GM23338 (cell line): ENCODE measurements around the gene TRA2B. TPM values are rescaled to one million over a fixed set of nuclear protein-coding genes. Genes with fewer than 3 reads are reported as not detected.

Experiments
- ATAC-seq: fragments of 200-7000 bp; cut with Tn5 transposase; 3 replicates; pipeline ENCODE4 v1.9.1; 2020
- DNase-seq: peaks from one replicate; pipeline ENCODE4 v3.0.0-alpha.2; 2015; ENCODE audit warnings: low spot score
- H2AFZ ChIP-seq: fragments of 200-600 bp; sonication (generic); 2 replicates; pipeline ENCODE4 v1.8.0; 2016; ENCODE audit warnings: antibody characterized with exemption, mild to moderate bottlenecking, moderate library complexity
- H3F3A ChIP-seq: fragments of 200-600 bp; sonication (generic); replicated peaks from 2 replicates; pipeline ENCODE4 v1.8.0; 2017; ENCODE audit warnings: antibody characterized with exemption, mixed run types, low read depth
- H3K27ac ChIP-seq: fragments of 200-600 bp; sonication (generic); 2 replicates; pipeline ENCODE4 v1.6.1; 2016; ENCODE audit warnings: low read depth
- H3K27me3 ChIP-seq: fragments of 200-600 bp; sonication (generic); 2 replicates; pipeline ENCODE4 v1.8.0; 2016; ENCODE audit warnings: mild to moderate bottlenecking, mixed run types, moderate library complexity; ENCODE audit not compliant: insufficient read depth
- H3K36me3 ChIP-seq: fragments of 200-600 bp; sonication (generic); 2 replicates; pipeline ENCODE4 v1.8.0; 2016; ENCODE audit warnings: mild to moderate bottlenecking; ENCODE audit not compliant: insufficient read depth
- H3K4me1 ChIP-seq: fragments of 200-600 bp; sonication (generic); 2 replicates; pipeline ENCODE4 v1.8.0; 2016; ENCODE audit warnings: mild to moderate bottlenecking, moderate library complexity; ENCODE audit not compliant: insufficient read depth
- H3K4me2 ChIP-seq: fragments of 200-600 bp; sonication (generic); 2 replicates; pipeline ENCODE4 v1.7.1; 2017; ENCODE audit warnings: mixed run types
- H3K4me3 ChIP-seq: fragments of 200-600 bp; sonication (generic); 2 replicates; pipeline ENCODE4 v1.6.1; 2016; ENCODE audit warnings: mixed run types
- H3K79me2 ChIP-seq: fragments of 200-600 bp; sonication (generic); replicated peaks from 2 replicates; pipeline ENCODE4 v1.8.0; 2017; ENCODE audit warnings: mild to moderate bottlenecking; ENCODE audit not compliant: insufficient read depth
- H3K9me2 ChIP-seq: fragments of 200-600 bp; sonication (generic); 2 replicates; pipeline ENCODE4 v1.8.0; 2017; ENCODE audit not compliant: insufficient read depth
- H4K20me1 ChIP-seq: fragments of 200-600 bp; sonication (generic); replicated peaks from 2 replicates; pipeline ENCODE4 v1.8.0; 2017; ENCODE audit warnings: mild to moderate bottlenecking; ENCODE audit not compliant: insufficient read depth
- H3K27ac Mint-ChIP-seq: 2 replicates; pipeline ENCODE4 v1.8.0; 2020; ENCODE audit warnings: inconsistent platforms, mild to moderate bottlenecking, moderate library complexity, mixed read lengths
- H3K27me3 Mint-ChIP-seq: 3 replicates; pipeline ENCODE4 v1.8.0; 2022; ENCODE audit warnings: low read depth, mild to moderate bottlenecking, moderate library complexity, mixed read lengths, inconsistent platforms; ENCODE audit not compliant: insufficient read depth, poor library complexity
- H3K36me3 Mint-ChIP-seq: 3 replicates; pipeline ENCODE4 v1.8.0; 2021; ENCODE audit warnings: low read depth, mild to moderate bottlenecking, inconsistent platforms, moderate library complexity, mixed read lengths
- H3K4me1 Mint-ChIP-seq: 3 replicates; pipeline ENCODE4 v1.8.0; 2020; ENCODE audit warnings: mild to moderate bottlenecking, inconsistent platforms, mixed read lengths
- H3K4me3 Mint-ChIP-seq: 3 replicates; pipeline ENCODE4 v1.8.0; 2021; ENCODE audit warnings: moderate library complexity, mild to moderate bottlenecking, inconsistent platforms, mixed read lengths
- H3K9me3 Mint-ChIP-seq: 3 replicates; pipeline ENCODE4 v1.8.0; 2020; ENCODE audit warnings: moderate library complexity, mild to moderate bottlenecking, inconsistent platforms, mixed read lengths
- EZH2 ChIP-seq: fragments of 200-600 bp; sonication (generic); IDR thresholded peaks from one replicate; pipeline ENCODE4 v1.8.0; 2017; ENCODE audit warnings: antibody characterized with exemption, mild to moderate bottlenecking, low read depth; ENCODE audit not compliant: unreplicated experiment
- EZH2phosphoT487 ChIP-seq: fragments of 200-600 bp; sonication (generic); IDR thresholded peaks from one replicate; pipeline ENCODE4 v1.8.1; 2018; ENCODE audit warnings: antibody characterized with exemption; ENCODE audit not compliant: unreplicated experiment
- JUNB ChIP-seq: IDR thresholded peaks from one replicate; pipeline ENCODE4 v1.6.1; 2016; ENCODE audit warnings: antibody characterized with exemption; ENCODE audit not compliant: unreplicated experiment
- NANOG ChIP-seq: IDR thresholded peaks from 2 replicates; pipeline ENCODE4 v1.6.1; 2016; ENCODE audit warnings: antibody characterized with exemption, borderline replicate concordance
- POLR2AphosphoS5 ChIP-seq: IDR thresholded peaks from 2 replicates; pipeline ENCODE4 v1.6.1; 2016; ENCODE audit warnings: antibody characterized with exemption, low read depth
- ZNF114 ChIP-seq: fragments of 250-450 bp; sonication (Bioruptor Pico); IDR thresholded peaks from 2 replicates; pipeline ENCODE4 v1.5.0; 2020; ENCODE audit warnings: mild to moderate bottlenecking, moderate library complexity
- polyA plus RNA-seq: library from polyadenylated mRNA; unstranded; fragments of >200 nt; fragmentation: Nextera tagmentation; extraction: Ambion mirVana; gene quantifications from 2 replicates; pipeline ENCODE4 v1.2.1, GENCODE V29; 2016
- total RNA-seq: library from RNA; depleted of rRNA; stranded (reverse); fragments of >200 nt; shearing (Covaris generic); gene quantifications from 2 replicates; pipeline ENCODE4 v1.2.3, GENCODE V29; 2014
- TF ChIP-seq, protein P1 (sequence below): IDR thresholded peaks from 2 replicates; pipeline ENCODE4 v1.6.1; 2016; ENCODE audit warnings: antibody characterized with exemption
- TF ChIP-seq, protein P2 (sequence below): IDR thresholded peaks from one replicate; pipeline ENCODE4 v1.6.1; 2018; ENCODE audit warnings: antibody characterized with exemption; ENCODE audit not compliant: unreplicated experiment
- TF ChIP-seq, protein P3 (sequence below): fragments of 250-450 bp; sonication (Bioruptor Pico); IDR thresholded peaks from 2 replicates; pipeline ENCODE4 v1.5.0; 2020; ENCODE audit warnings: mild to moderate bottlenecking, moderate library complexity

Gene TRA2B
- total and polyA plus RNA-seq, 2 experiments from 2014 or later = 360 to 602 TPM

DNA sequence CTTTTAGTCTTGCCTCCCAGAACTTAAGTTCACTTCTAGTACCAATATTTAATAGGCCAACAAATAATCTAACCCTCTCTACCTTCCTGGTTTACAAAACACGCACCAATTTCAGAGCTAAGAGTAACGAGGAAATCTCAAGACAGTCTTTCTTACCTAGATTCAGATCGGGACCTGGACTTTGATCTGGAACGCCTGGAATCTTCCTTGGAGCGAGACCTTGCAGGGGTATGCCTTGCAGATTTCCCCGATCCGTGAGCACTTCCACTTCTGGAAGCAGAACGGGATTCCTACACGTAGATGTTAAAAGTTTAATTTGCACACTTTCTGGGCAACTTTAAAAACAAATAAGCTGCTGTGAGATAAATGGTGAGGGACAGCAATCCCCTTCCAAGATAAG lies 11.4 kb downstream of the TRA2B start:
- Histone ChIP-seq H3F3A (peaks cover 24% of the 10 kb centered on the region; the same call in 1 of the 2 replicates), H3K4me2 (no peak overlapping the region; the same call in 1 of the 2 replicates), H3K79me2 (peaks cover 100% of the 10 kb centered on the region), H4K20me1 (peaks cover 92% of the 10 kb centered on the region), H3K9me2 (no peaks in the 10 kb centered on the region), H3K4me1 (peaks cover 50% of the 10 kb centered on the region), H3K36me3 (peaks cover 82% of the 10 kb centered on the region), H2AFZ (no peak overlapping the region), H3K27ac (peak overlapping the region; percentile 26; the same call in 1 of the 2 replicates), H3K27me3 (no peaks in the 10 kb centered on the region), H3K4me3 (peak overlapping the region; percentile 5; the same call in 1 of the 2 replicates)
- peaks cover 58% of the 10 kb centered on the region for H3K4me1 Mint-ChIP-seq
- H3K9me3 Mint-ChIP-seq = no peaks in the 10 kb centered on the region
- ATAC-seq = no peak
- no peak for DNase-seq
- peak overlapping the region; percentile 39 for H3K4me3 Mint-ChIP-seq
- peak overlapping the region; percentile 58 for H3K27ac Mint-ChIP-seq
- H3K36me3 Mint-ChIP-seq = peaks cover 98% of the 10 kb centered on the region
- peaks cover 6% of the 10 kb centered on the region for H3K27me3 Mint-ChIP-seq
- TF ChIP-seq, protein P1, sequence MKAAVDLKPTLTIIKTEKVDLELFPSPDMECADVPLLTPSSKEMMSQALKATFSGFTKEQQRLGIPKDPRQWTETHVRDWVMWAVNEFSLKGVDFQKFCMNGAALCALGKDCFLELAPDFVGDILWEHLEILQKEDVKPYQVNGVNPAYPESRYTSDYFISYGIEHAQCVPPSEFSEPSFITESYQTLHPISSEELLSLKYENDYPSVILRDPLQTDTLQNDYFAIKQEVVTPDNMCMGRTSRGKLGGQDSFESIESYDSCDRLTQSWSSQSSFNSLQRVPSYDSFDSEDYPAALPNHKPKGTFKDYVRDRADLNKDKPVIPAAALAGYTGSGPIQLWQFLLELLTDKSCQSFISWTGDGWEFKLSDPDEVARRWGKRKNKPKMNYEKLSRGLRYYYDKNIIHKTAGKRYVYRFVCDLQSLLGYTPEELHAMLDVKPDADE = no peak
- TF ChIP-seq JUNB (no peak), ZNF114 (CRISPR knock-in tag) (no peak), EZH2phosphoT487 (no peak), POLR2AphosphoS5 (no peak), NANOG (no peak), EZH2 (no peak)
- TF ChIP-seq, protein P2, sequence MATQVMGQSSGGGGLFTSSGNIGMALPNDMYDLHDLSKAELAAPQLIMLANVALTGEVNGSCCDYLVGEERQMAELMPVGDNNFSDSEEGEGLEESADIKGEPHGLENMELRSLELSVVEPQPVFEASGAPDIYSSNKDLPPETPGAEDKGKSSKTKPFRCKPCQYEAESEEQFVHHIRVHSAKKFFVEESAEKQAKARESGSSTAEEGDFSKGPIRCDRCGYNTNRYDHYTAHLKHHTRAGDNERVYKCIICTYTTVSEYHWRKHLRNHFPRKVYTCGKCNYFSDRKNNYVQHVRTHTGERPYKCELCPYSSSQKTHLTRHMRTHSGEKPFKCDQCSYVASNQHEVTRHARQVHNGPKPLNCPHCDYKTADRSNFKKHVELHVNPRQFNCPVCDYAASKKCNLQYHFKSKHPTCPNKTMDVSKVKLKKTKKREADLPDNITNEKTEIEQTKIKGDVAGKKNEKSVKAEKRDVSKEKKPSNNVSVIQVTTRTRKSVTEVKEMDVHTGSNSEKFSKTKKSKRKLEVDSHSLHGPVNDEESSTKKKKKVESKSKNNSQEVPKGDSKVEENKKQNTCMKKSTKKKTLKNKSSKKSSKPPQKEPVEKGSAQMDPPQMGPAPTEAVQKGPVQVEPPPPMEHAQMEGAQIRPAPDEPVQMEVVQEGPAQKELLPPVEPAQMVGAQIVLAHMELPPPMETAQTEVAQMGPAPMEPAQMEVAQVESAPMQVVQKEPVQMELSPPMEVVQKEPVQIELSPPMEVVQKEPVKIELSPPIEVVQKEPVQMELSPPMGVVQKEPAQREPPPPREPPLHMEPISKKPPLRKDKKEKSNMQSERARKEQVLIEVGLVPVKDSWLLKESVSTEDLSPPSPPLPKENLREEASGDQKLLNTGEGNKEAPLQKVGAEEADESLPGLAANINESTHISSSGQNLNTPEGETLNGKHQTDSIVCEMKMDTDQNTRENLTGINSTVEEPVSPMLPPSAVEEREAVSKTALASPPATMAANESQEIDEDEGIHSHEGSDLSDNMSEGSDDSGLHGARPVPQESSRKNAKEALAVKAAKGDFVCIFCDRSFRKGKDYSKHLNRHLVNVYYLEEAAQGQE = no peak
- TF ChIP-seq, protein P3, sequence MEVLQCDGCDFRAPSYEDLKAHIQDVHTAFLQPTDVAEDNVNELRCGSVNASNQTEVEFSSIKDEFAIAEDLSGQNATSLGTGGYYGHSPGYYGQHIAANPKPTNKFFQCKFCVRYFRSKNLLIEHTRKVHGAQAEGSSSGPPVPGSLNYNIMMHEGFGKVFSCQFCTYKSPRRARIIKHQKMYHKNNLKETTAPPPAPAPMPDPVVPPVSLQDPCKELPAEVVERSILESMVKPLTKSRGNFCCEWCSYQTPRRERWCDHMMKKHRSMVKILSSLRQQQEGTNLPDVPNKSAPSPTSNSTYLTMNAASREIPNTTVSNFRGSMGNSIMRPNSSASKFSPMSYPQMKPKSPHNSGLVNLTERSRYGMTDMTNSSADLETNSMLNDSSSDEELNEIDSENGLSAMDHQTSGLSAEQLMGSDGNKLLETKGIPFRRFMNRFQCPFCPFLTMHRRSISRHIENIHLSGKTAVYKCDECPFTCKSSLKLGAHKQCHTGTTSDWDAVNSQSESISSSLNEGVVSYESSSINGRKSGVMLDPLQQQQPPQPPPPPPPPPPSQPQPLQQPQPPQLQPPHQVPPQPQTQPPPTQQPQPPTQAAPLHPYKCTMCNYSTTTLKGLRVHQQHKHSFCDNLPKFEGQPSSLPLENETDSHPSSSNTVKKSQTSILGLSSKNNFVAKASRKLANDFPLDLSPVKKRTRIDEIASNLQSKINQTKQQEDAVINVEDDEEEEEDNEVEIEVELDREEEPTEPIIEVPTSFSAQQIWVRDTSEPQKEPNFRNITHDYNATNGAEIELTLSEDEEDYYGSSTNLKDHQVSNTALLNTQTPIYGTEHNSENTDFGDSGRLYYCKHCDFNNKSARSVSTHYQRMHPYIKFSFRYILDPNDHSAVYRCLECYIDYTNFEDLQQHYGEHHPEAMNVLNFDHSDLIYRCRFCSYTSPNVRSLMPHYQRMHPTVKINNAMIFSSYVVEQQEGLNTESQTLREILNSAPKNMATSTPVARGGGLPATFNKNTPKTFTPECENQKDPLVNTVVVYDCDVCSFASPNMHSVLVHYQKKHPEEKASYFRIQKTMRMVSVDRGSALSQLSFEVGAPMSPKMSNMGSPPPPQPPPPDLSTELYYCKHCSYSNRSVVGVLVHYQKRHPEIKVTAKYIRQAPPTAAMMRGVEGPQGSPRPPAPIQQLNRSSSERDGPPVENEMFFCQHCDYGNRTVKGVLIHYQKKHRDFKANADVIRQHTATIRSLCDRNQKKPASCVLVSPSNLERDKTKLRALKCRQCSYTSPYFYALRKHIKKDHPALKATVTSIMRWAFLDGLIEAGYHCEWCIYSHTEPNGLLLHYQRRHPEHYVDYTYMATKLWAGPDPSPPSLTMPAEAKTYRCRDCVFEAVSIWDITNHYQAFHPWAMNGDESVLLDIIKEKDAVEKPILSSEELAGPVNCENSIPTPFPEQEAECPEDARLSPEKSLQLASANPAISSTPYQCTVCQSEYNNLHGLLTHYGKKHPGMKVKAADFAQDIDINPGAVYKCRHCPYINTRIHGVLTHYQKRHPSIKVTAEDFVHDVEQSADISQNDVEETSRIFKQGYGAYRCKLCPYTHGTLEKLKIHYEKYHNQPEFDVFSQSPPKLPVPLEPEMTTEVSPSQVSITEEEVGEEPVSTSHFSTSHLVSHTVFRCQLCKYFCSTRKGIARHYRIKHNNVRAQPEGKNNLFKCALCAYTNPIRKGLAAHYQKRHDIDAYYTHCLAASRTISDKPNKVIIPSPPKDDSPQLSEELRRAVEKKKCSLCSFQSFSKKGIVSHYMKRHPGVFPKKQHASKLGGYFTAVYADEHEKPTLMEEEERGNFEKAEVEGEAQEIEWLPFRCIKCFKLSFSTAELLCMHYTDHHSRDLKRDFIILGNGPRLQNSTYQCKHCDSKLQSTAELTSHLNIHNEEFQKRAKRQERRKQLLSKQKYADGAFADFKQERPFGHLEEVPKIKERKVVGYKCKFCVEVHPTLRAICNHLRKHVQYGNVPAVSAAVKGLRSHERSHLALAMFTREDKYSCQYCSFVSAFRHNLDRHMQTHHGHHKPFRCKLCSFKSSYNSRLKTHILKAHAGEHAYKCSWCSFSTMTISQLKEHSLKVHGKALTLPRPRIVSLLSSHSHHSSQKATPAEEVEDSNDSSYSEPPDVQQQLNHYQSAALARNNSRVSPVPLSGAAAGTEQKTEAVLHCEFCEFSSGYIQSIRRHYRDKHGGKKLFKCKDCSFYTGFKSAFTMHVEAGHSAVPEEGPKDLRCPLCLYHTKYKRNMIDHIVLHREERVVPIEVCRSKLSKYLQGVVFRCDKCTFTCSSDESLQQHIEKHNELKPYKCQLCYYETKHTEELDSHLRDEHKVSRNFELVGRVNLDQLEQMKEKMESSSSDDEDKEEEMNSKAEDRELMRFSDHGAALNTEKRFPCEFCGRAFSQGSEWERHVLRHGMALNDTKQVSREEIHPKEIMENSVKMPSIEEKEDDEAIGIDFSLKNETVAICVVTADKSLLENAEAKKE (CRISPR knock-in tag) = no peak
